Tibial nerve (tissue), 4 donors: ENCODE results near the gene CHD6. TPM values are rescaled to one million over a fixed set of nuclear protein-coding genes. Genes with fewer than 3 reads are reported as not detected.

Source experiments
- DNase-seq, 2 donors: peaks; one replicate each; pipeline ENCODE4 v3.0.0-alpha.2; 2019; ENCODE audit warnings: low spot score in 2 of 2
- H3K27ac ChIP-seq, 4 donors: fragments of 200-600 bp; sonication (generic) in 3 of 4; one replicate each; pipeline ENCODE4 v1.5.1; 2017 to 2019; ENCODE audit warnings: mild to moderate bottlenecking in 1 of 4
- H3K27me3 ChIP-seq, 2 donors: fragments of 200-600 bp; sonication (generic) in 1 of 2; one replicate each; pipeline versions ENCODE4 v1.5.1 to v1.6.0; 2017 to 2019
- H3K36me3 ChIP-seq, 3 donors: fragments of 200-600 bp; sonication (generic); one replicate each; pipeline ENCODE4 v1.5.1; 2018 to 2019
- H3K4me1 ChIP-seq, 4 donors: fragments of 200-600 bp; sonication (generic) in 3 of 4; one replicate each; pipeline ENCODE4 v1.5.1; 2017 to 2019
- H3K4me3 ChIP-seq, 4 donors: fragments of 200-600 bp; sonication (generic) in 3 of 4; one replicate each; pipeline ENCODE4 v1.5.1; 2017 to 2019; ENCODE audit warnings: mild to moderate bottlenecking in 1 of 4, moderate library complexity in 1 of 4
- H3K9me3 ChIP-seq, 4 donors: fragments of 200-600 bp; sonication (generic) in 3 of 4; one replicate each; pipeline ENCODE4 v1.5.1; 2017 to 2019
- EP300 ChIP-seq, 2 donors: sonication (generic); formaldehyde crosslinking; IDR thresholded peaks; one replicate each; pipeline ENCODE4 v1.6.1; 2017; ENCODE audit warnings: antibody characterized with exemption in 2 of 2, mild to moderate bottlenecking in 1 of 2
- POLR2A ChIP-seq, 2 donors: fragments of 450-650 bp; IDR thresholded peaks; one replicate each; pipeline ENCODE4 v1.6.1; 2017; ENCODE audit warnings: antibody characterized with exemption in 2 of 2, mild to moderate bottlenecking in 2 of 2, moderate library complexity in 2 of 2
- WGBS, 2 donors: methylation state at CpG; one replicate each; pipeline ENCODE4 v1.1.5; 2018; 5-methylcytosine and 5-hydroxymethylcytosine counted together
- total RNA-seq, 4 donors: library from RNA; depleted of rRNA; stranded (reverse); fragments of >200 nt; gene quantifications; one replicate each; pipeline ENCODE4 v1.1.0, GENCODE V29; 2016
- TF ChIP-seq, protein P1 (sequence below), 5 experiments: fragments of 200-600 bp in 3 of 5; fragments of 450-650 bp in 2 of 5; sonication (generic) in 3 of 5; IDR thresholded peaks; one replicate each; pipeline ENCODE4 v1.5.1; 2016 to 2019; ENCODE audit warnings: antibody characterized with exemption in 5 of 5, mild to moderate bottlenecking in 3 of 5, moderate library complexity in 2 of 5

CHD6 gene
- total RNA-seq, 4 donors from 2014 or later, result 52.0 to 58.2 (median 54.9) TPM

DNA sequence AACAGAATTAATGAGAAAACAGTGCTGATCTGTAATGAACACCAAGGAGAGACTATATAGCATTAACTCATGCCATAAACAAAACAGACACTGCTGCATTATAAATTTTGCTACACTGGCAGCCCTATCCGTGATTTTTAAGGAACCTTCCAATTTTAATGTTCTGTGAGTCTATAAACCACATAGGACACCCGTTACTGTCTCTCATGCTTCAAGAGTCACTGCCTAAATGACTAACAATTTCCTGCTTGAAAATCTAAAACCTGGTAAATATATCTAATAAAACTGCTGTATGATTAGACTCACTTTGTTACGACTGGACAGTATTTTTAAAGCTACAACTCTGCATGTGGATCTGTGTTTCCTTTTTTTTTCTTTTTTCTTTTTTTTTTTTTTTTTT lies 8.7 kb downstream of the CHD6 start:
- H3K9me3 ChIP-seq, result no peaks in the 10 kb centered on the region
- peaks cover 0 to 56% (median 8%) of the 10 kb centered on the region in 4 donors for H3K4me1 ChIP-seq
- DNase-seq, result no peak
- no peaks in the 10 kb centered on the region for H3K27me3 ChIP-seq
- no peak for TF ChIP-seq EP300 (IDR thresholded peaks at IDR 0.05)
- H3K4me3 ChIP-seq, result no peak overlapping the region
- H3K27ac ChIP-seq, result no peak overlapping the region
- no peaks in the 10 kb centered on the region for H3K36me3 ChIP-seq
- 65 to 76% methylated on average over 3 of the region's 3 CpGs for WGBS, 2 donors

DNA sequence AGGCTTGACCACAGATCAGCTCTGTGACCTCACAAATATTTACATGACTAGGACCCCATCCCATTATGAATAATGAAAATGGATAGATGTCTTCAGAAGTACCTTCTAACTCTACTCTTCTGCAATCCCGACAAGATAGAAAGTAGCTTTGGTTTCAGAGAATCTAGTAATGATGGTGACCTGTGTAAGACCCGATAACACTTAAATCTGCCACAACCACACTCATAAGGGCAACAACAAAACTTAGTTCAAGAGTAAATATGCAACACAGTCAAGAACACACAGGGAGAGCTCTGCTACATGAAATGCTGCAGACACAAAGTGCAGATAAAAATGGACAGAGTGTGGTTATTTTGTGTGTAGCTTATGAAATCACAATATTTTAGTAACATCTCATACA lies 9.6 kb downstream of the CHD6 start:
- Histone ChIP-seq H3K9me3 (no peaks in the 10 kb centered on the region), H3K36me3 (peaks cover 0 to under 1% (median 0%) of the 10 kb centered on the region in 3 donors), H3K27me3 (no peaks in the 10 kb centered on the region), H3K27ac (no peak overlapping the region), H3K4me3 (no peak overlapping the region), H3K4me1 (peaks cover 0 to 55% (median 7%) of the 10 kb centered on the region in 4 donors)
- DNase-seq, result no peak
- TF ChIP-seq POLR2A (IDR thresholded peaks at IDR 0.05), result no peak
- WGBS, 2 donors, result 91 to 93% methylated on average over 2 of the region's 2 CpGs

DNA sequence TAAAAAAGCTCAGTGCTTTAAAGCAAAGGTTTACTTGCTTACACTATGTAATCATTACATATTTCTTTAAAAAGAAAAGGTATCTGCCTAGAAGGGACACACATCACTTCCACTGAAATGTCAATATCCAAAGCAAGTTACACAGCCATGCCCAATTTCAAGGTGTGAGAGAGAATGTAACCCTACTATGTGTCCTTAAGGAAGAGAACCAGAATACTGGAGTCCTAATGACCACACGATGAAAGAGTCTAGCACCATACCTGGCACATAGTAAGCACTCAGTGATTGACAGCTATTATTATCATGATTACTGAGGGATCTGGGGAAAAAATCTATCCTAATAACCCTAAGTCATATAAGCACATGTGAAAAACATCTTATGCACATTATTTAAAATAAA lies 10.4 kb downstream of the CHD6 start:
- WGBS, 2 donors, result 90 to 96% methylated on average over 1 of the region's 1 CpG
- Histone ChIP-seq H3K4me3 (no peak overlapping the region), H3K36me3 (peaks cover 0 to 3% (median 0%) of the 10 kb centered on the region in 3 donors), H3K27ac (no peak overlapping the region), H3K9me3 (no peaks in the 10 kb centered on the region), H3K27me3 (no peaks in the 10 kb centered on the region), H3K4me1 (peaks cover 0 to 54% (median 7%) of the 10 kb centered on the region in 4 donors)
- TF ChIP-seq EP300 (IDR thresholded peaks at IDR 0.05), result no peak
- TF ChIP-seq, protein P1, sequence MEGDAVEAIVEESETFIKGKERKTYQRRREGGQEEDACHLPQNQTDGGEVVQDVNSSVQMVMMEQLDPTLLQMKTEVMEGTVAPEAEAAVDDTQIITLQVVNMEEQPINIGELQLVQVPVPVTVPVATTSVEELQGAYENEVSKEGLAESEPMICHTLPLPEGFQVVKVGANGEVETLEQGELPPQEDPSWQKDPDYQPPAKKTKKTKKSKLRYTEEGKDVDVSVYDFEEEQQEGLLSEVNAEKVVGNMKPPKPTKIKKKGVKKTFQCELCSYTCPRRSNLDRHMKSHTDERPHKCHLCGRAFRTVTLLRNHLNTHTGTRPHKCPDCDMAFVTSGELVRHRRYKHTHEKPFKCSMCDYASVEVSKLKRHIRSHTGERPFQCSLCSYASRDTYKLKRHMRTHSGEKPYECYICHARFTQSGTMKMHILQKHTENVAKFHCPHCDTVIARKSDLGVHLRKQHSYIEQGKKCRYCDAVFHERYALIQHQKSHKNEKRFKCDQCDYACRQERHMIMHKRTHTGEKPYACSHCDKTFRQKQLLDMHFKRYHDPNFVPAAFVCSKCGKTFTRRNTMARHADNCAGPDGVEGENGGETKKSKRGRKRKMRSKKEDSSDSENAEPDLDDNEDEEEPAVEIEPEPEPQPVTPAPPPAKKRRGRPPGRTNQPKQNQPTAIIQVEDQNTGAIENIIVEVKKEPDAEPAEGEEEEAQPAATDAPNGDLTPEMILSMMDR (IDR thresholded peaks at IDR 0.05), result no peak
- no peak for TF ChIP-seq POLR2A (IDR thresholded peaks at IDR 0.05)
- DNase-seq, result no peak

DNA sequence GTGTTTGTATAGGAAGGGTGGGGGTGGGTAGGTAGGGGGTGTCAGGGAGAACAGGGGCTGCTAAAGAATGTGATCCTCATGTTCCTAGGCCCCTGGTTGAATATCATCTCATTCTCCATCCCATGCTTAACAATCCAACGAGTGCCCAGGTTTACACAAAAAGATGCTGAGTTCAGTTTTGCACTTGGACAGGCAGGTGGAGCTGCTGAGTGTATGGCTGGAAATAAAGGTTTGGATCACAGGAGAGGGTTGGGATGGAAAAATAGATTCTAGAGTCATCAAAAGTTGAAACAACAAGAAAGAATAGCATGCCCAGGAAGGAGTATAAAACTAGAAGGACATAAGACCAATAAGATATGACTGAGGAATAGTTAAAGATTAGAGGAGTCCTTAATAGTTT lies 14.2 kb downstream of the CHD6 start:
- Histone ChIP-seq H3K27me3 (no peaks in the 10 kb centered on the region), H3K4me1 (peaks cover 0 to 30% (median 4%) of the 10 kb centered on the region in 4 donors), H3K4me3 (no peak overlapping the region), H3K27ac (no peak overlapping the region), H3K9me3 (peaks cover 0 to 23% (median 4%) of the 10 kb centered on the region in 4 donors), H3K36me3 (peaks cover 0 to 16% (median 0%) of the 10 kb centered on the region in 3 donors)
- no peak for DNase-seq
- 78 to 82% methylated on average over 1 of the region's 1 CpG for WGBS, 2 donors
- TF ChIP-seq POLR2A (IDR thresholded peaks at IDR 0.05), result no peak

DNA sequence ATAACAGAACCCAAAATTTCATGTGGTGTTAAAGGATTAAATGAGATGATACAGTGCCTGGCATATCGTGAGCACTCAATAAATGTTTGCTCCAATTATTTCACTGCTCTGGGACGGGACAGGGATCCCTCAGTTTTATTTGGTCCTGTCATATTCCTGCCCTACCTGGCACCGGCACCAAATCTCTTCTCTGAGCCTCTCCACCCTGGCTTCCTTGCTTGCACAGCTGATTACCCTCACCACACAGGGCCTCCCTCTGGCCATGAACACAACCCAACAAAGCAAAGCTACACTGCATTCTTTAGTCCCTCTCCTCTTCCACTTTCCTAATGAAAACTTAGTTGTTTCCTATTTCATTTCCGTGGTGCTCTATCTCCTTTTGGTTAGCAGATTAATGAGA lies 16.4 kb downstream of the CHD6 start:
- 92 to 94% methylated on average over 4 of the region's 4 CpGs for WGBS, 2 donors
- no peak for DNase-seq
- peaks cover 0 to 16% (median 0%) of the 10 kb centered on the region in 3 donors for H3K36me3 ChIP-seq
- no peak overlapping the region for H3K4me3 ChIP-seq
- no peak overlapping the region for H3K27ac ChIP-seq
- H3K9me3 ChIP-seq, result peaks cover 0 to 39% (median 5%) of the 10 kb centered on the region in 4 donors
- TF ChIP-seq, protein P1 (IDR thresholded peaks at IDR 0.05), result no peak
- TF ChIP-seq POLR2A (IDR thresholded peaks at IDR 0.05) (no peak), EP300 (IDR thresholded peaks at IDR 0.05) (no peak)
- peaks cover 0 to 12% (median 0%) of the 10 kb centered on the region in 4 donors for H3K4me1 ChIP-seq
- H3K27me3 ChIP-seq, result no peaks in the 10 kb centered on the region

DNA sequence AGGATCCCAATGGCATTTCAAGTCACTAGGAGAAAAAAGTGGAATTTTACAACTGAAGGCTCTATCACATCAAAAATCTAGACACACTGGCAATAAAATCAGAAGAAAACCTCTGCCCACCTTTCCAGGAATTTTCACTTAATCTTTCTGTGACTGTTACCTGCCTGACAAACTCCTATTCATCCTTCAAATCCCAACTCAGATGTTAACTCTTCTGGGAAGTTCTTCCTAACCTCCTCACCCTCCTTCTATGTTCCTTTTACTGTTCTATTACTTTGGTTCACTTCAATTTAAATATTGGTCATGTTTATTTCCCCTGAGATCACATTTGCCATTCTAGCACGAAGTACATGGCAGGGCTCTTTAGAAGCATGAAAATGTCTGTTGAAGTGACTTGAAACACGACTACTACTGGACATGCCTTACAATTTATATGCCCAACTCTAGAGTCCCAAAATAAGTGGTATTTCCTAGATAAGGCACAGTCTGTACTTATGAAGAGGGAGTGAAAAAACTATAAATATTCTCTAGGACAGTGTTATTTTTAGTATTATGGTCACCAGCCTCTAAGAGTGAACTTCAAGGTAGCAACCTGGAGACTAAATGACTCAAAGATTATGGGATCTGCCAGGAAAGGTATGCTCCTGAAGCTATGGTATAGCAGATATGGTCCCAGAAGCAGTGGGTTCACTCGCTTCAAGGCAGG lies 17.1 kb downstream of the CHD6 start:
- 89 to 95% methylated on average over 3 of the region's 3 CpGs for WGBS, 2 donors
- Histone ChIP-seq H3K4me1 (peaks cover 0 to 12% (median 0%) of the 10 kb centered on the region in 4 donors), H3K27me3 (no peaks in the 10 kb centered on the region), H3K9me3 (peaks cover 0 to 39% (median 5%) of the 10 kb centered on the region in 4 donors), H3K27ac (no peak overlapping the region), H3K4me3 (no peak overlapping the region), H3K36me3 (peaks cover 0 to 16% (median 0%) of the 10 kb centered on the region in 3 donors)
- TF ChIP-seq, protein P1 (IDR thresholded peaks at IDR 0.05), result no peak
- TF ChIP-seq POLR2A (IDR thresholded peaks at IDR 0.05) (no peak), EP300 (IDR thresholded peaks at IDR 0.05) (no peak)
- DNase-seq, result no peak
